HG03108 (cell line): Measurements from ENCODE around the gene SLC9A2.

Experiments used
- ATAC-seq: cut with Tn5 transposase; IDR thresholded peaks from one replicate; pipeline ENCODE4 v1.9.1; 2021; ENCODE audit warnings: moderate library complexity; ENCODE audit not compliant: unreplicated experiment

SLC9A2 gene

GRCh38 chr2:102619414-102620319, at the start of gene SLC9A2:
TSS of gene SLC9A2 (plus strand) at chr2:102619553. CDS start at chr2:102619849, 296 bp downstream.
- ATAC-seq: no peak

- ATAC-seq: no peak
Measured at GRCh38 chr2:102575888-102576287, 43.5 kb upstream of the SLC9A2 start.

- ATAC-seq: no peak
Measured at GRCh38 chr2:102578376-102578775, 41.0 kb upstream of the SLC9A2 start.

- no peak for ATAC-seq
Measured at GRCh38 chr2:102581911-102582310, 37.4 kb upstream of the SLC9A2 start.

GRCh38 chr2:102582845-102583244, 36.5 kb upstream of the SLC9A2 start:
- ATAC-seq: no peak

GRCh38 chr2:102585847-102586404, 33.4 kb upstream of the SLC9A2 start:
- ATAC-seq: no peak

- no peak for ATAC-seq
Measured at GRCh38 chr2:102588213-102588939, 31.0 kb upstream of the SLC9A2 start.

GRCh38 chr2:102589444-102589843, 29.9 kb upstream of the SLC9A2 start:
- no peak for ATAC-seq

GRCh38 chr2:102591491-102592045, 27.8 kb upstream of the SLC9A2 start:
- ATAC-seq: no peak

GRCh38 chr2:102592601-102593000, 26.8 kb upstream of the SLC9A2 start:
- no peak for ATAC-seq

GRCh38 chr2:102593516-102593915, 25.8 kb upstream of the SLC9A2 start:
- no peak for ATAC-seq

GRCh38 chr2:102594445-102595016, 24.8 kb upstream of the SLC9A2 start:
- ATAC-seq: no peak

GRCh38 chr2:102597788-102598187, 21.6 kb upstream of the SLC9A2 start:
- ATAC-seq: no peak

- ATAC-seq: no peak
Measured at GRCh38 chr2:102599486-102599885, 19.9 kb upstream of the SLC9A2 start.

- no peak for ATAC-seq
Measured at GRCh38 chr2:102601730-102602129, 17.6 kb upstream of the SLC9A2 start.

- ATAC-seq: no peak
Measured at GRCh38 chr2:102603904-102604303, 15.4 kb upstream of the SLC9A2 start.

- no peak for ATAC-seq
Measured at GRCh38 chr2:102604769-102605168, 14.6 kb upstream of the SLC9A2 start.

GRCh38 chr2:102606353-102606752, 13.0 kb upstream of the SLC9A2 start:
- ATAC-seq: no peak

- peak; percentile 79 for ATAC-seq
Measured at GRCh38 chr2:102615620-102616436, 3.5 kb upstream of the SLC9A2 start.
